Naive B cell (primary cell): ENCODE data around the gene USP8. TPM values are rescaled to one million over a fixed set of nuclear protein-coding genes. Genes with fewer than 3 reads are reported as not detected.
A peak's percentile ranks its signal among the peaks of the same experiment; 100 is the strongest.

ENCODE experiments used
- ATAC-seq, 2 donors: fragments of 150-1000 bp; cut with Tn5 transposase; 2 replicates each; pipeline ENCODE4 v1.10.0; 2021; ENCODE audit warnings: low read depth in 2 of 2, mild to moderate bottlenecking in 2 of 2, moderate library complexity in 2 of 2
- DNase-seq: peaks from one replicate; pipeline ENCODE4 v3.0.0; 2022
- H3K27ac Mint-ChIP-seq, 6 donors: one replicate each; pipeline ENCODE4 v1.8.0; 2020 to 2022; ENCODE audit warnings: mild to moderate bottlenecking in 6 of 6, mixed read lengths in 6 of 6, moderate library complexity in 5 of 6, inconsistent platforms in 2 of 6
- H3K27me3 Mint-ChIP-seq, 3 donors: one replicate each; pipeline ENCODE4 v1.8.0; 2021 to 2022; ENCODE audit warnings: mixed read lengths in 3 of 3, mild to moderate bottlenecking in 1 of 3
- H3K36me3 Mint-ChIP-seq, 2 donors: one replicate each; pipeline ENCODE4 v1.8.0; 2020 to 2022; ENCODE audit warnings: mixed read lengths in 2 of 2, inconsistent platforms in 1 of 2, mild to moderate bottlenecking in 1 of 2
- H3K4me1 Mint-ChIP-seq, 3 donors: one replicate each; pipeline ENCODE4 v1.8.0; 2020 to 2022; ENCODE audit warnings: mixed read lengths in 3 of 3, inconsistent platforms in 1 of 3, mild to moderate bottlenecking in 1 of 3, moderate library complexity in 1 of 3
- H3K4me3 Mint-ChIP-seq, 8 donors: one replicate each; pipeline ENCODE4 v1.8.0; 2020 to 2022; ENCODE audit warnings: mild to moderate bottlenecking in 8 of 8, mixed read lengths in 8 of 8, moderate library complexity in 8 of 8, inconsistent platforms in 2 of 8
- H3K9me3 Mint-ChIP-seq, 7 donors: one replicate each; pipeline ENCODE4 v1.8.0; 2020 to 2022; ENCODE audit warnings: mixed read lengths in 7 of 7, mild to moderate bottlenecking in 5 of 7, inconsistent platforms in 2 of 7, moderate library complexity in 1 of 7
- polyA plus RNA-seq, 6 donors: library from polyadenylated mRNA; unstranded; fragments of 300-500 nt; fragmentation: Illumina TruSeq; gene quantifications; one replicate each; pipeline ENCODE4 v1.2.3, GENCODE V29; 2021; ENCODE audit warnings: low read depth in 6 of 6

The USP8 gene
- polyA plus RNA-seq, 6 donors from 2014 or later, result 62.0 to 87.5 (median 70.8) TPM

GRCh38 chr15:50506121-50506520 lies 81.9 kb downstream of the USP8 start:
- Mint-ChIP-seq H3K27ac (peak overlapping the region in 2 of 6 donors; percentile 35 to 59), H3K4me1 (peaks cover 0 to 11% (median 0%) of the 10 kb centered on the region in 3 donors), H3K9me3 (no peaks in the 10 kb centered on the region), H3K27me3 (no peaks in the 10 kb centered on the region), H3K36me3 (no peaks in the 10 kb centered on the region), H3K4me3 (no peak overlapping the region)
- ATAC-seq (no peak), DNase-seq (no peak)

GRCh38 chr15:50513001-50513400 lies 88.8 kb downstream of the USP8 start:
- DNase-seq, result no peak
- Mint-ChIP-seq H3K27ac (no peak overlapping the region), H3K4me3 (no peak overlapping the region), H3K4me1 (no peaks in the 10 kb centered on the region), H3K9me3 (peaks cover 0 to 13% (median 5%) of the 10 kb centered on the region in 7 donors), H3K27me3 (no peaks in the 10 kb centered on the region), H3K36me3 (peaks cover 0 to 6% of the 10 kb centered on the region in 2 donors)
- no peak for ATAC-seq

- Mint-ChIP-seq H3K27ac (no peak overlapping the region), H3K36me3 (peaks cover 0 to 10% of the 10 kb centered on the region in 2 donors), H3K27me3 (no peaks in the 10 kb centered on the region), H3K4me3 (no peak overlapping the region), H3K9me3 (peaks cover under 1 to 16% (median 8%) of the 10 kb centered on the region in 7 donors), H3K4me1 (no peaks in the 10 kb centered on the region)
- ATAC-seq (no peak), DNase-seq (no peak)
Measured at GRCh38 chr15:50519740-50520425, 95.7 kb downstream of the USP8 start.

GRCh38 chr15:50523851-50524251 lies 99.6 kb downstream of the USP8 start:
- ATAC-seq, result no peak

GRCh38 chr15:50531163-50531562 lies 107.0 kb downstream of the USP8 start:
- Mint-ChIP-seq H3K27me3 (no peaks in the 10 kb centered on the region), H3K36me3 (peaks cover 7 to 14% of the 10 kb centered on the region in 2 donors), H3K4me1 (no peaks in the 10 kb centered on the region), H3K27ac (no peak overlapping the region), H3K9me3 (peaks cover 0 to 3% (median 0%) of the 10 kb centered on the region in 7 donors), H3K4me3 (no peak overlapping the region)
- DNase-seq (no peak), ATAC-seq (no peak)

More at GRCh38 chr15:50523851-50524251, 99.6 kb downstream of the USP8 start:
- Mint-ChIP-seq H3K4me3 (no peak overlapping the region), H3K4me1 (no peaks in the 10 kb centered on the region), H3K36me3 (peaks cover 0 to 4% of the 10 kb centered on the region in 2 donors), H3K27me3 (no peaks in the 10 kb centered on the region), H3K27ac (no peak overlapping the region), H3K9me3 (peaks cover 0 to 5% (median 3%) of the 10 kb centered on the region in 7 donors)
- no peak for DNase-seq

- no peak overlapping the region for H3K4me3 Mint-ChIP-seq
- no peaks in the 10 kb centered on the region for H3K4me1 Mint-ChIP-seq
- no peaks in the 10 kb centered on the region for H3K27me3 Mint-ChIP-seq
- H3K36me3 Mint-ChIP-seq, result peaks cover 7 to 15% of the 10 kb centered on the region in 2 donors
- peak overlapping the region in 1 of 6 donors; percentile 68 for H3K27ac Mint-ChIP-seq
- peaks cover 0 to 3% (median 0%) of the 10 kb centered on the region in 7 donors for H3K9me3 Mint-ChIP-seq
- no peak for ATAC-seq
- DNase-seq, result no peak
Measured at GRCh38 chr15:50531766-50532165, 107.6 kb downstream of the USP8 start.

- DNase-seq (no peak), ATAC-seq (no peak)
- Mint-ChIP-seq H3K9me3 (no peaks in the 10 kb centered on the region), H3K4me1 (no peaks in the 10 kb centered on the region), H3K4me3 (no peak overlapping the region), H3K27me3 (no peaks in the 10 kb centered on the region), H3K27ac (no peak overlapping the region), H3K36me3 (no peaks in the 10 kb centered on the region)
Measured at GRCh38 chr15:50542887-50543210, 118.6 kb downstream of the USP8 start.

GRCh38 chr15:50543556-50543955 lies 119.4 kb downstream of the USP8 start:
- Mint-ChIP-seq H3K27me3 (no peaks in the 10 kb centered on the region), H3K9me3 (no peaks in the 10 kb centered on the region), H3K36me3 (no peaks in the 10 kb centered on the region), H3K4me1 (no peaks in the 10 kb centered on the region), H3K4me3 (no peak overlapping the region), H3K27ac (no peak overlapping the region)
- ATAC-seq, result no peak
- no peak for DNase-seq

- Mint-ChIP-seq H3K4me3 (no peak overlapping the region), H3K27me3 (no peaks in the 10 kb centered on the region), H3K36me3 (no peaks in the 10 kb centered on the region), H3K27ac (peak overlapping the region in 1 of 6 donors; percentile 62), H3K4me1 (no peaks in the 10 kb centered on the region), H3K9me3 (no peaks in the 10 kb centered on the region)
- DNase-seq (no peak), ATAC-seq (no peak)
Measured at GRCh38 chr15:50544368-50544767, 120.2 kb downstream of the USP8 start.

- Mint-ChIP-seq H3K4me3 (no peak within 1 kb of the TSS), H3K27ac (peak within 1 kb of the TSS in 1 of 6 donors; percentile 72), H3K4me1 (no peaks in the 10 kb centered on the region), H3K27me3 (no peaks in the 10 kb centered on the region), H3K36me3 (no peaks in the 10 kb centered on the region), H3K9me3 (peaks cover 0 to 2% (median 0%) of the 10 kb centered on the region in 7 donors)
- ATAC-seq (no peak), DNase-seq (no peak)
Measured at GRCh38 chr15:50546566-50546965, 122.4 kb downstream of the USP8 start, which contains the start of gene USP50. Gene USP50, minus strand, starts transcription at chr15:50546666. Its CDS starts 141 bp downstream, at chr15:50546525.

- H3K4me3 Mint-ChIP-seq, result no peak overlapping the region
- H3K9me3 Mint-ChIP-seq, result peaks cover 0 to 2% (median 0%) of the 10 kb centered on the region in 7 donors
- H3K27ac Mint-ChIP-seq, result no peak overlapping the region
- H3K27me3 Mint-ChIP-seq, result no peaks in the 10 kb centered on the region
- no peaks in the 10 kb centered on the region for H3K36me3 Mint-ChIP-seq
- DNase-seq, result no peak
- H3K4me1 Mint-ChIP-seq, result peaks cover 0 to 4% (median 0%) of the 10 kb centered on the region in 3 donors
- ATAC-seq, result no peak
Measured at GRCh38 chr15:50549326-50549725, 125.1 kb downstream of the USP8 start.

GRCh38 chr15:50552238-50552637 lies 128.0 kb downstream of the USP8 start:
- ATAC-seq (no peak), DNase-seq (no peak)
- Mint-ChIP-seq H3K9me3 (peaks cover 0 to 2% (median 0%) of the 10 kb centered on the region in 7 donors), H3K4me1 (peaks cover 0 to 9% (median 0%) of the 10 kb centered on the region in 3 donors), H3K27me3 (no peaks in the 10 kb centered on the region), H3K36me3 (peaks cover 0 to 6% of the 10 kb centered on the region in 2 donors), H3K4me3 (no peak overlapping the region), H3K27ac (no peak overlapping the region)

GRCh38 chr15:50556642-50557371 lies 132.6 kb downstream of the USP8 start:
- no peaks in the 10 kb centered on the region for H3K27me3 Mint-ChIP-seq
- H3K4me1 Mint-ChIP-seq, result peaks cover 0 to 10% (median 0%) of the 10 kb centered on the region in 3 donors
- peaks cover 0 to 21% of the 10 kb centered on the region in 2 donors for H3K36me3 Mint-ChIP-seq
- DNase-seq (no peak), ATAC-seq (no peak)
- H3K27ac Mint-ChIP-seq, result peak overlapping the region in 2 of 6 donors; percentile 44 to 74
- H3K9me3 Mint-ChIP-seq, result no peaks in the 10 kb centered on the region
- H3K4me3 Mint-ChIP-seq, result no peak overlapping the region

- H3K27ac Mint-ChIP-seq, result peak overlapping the region in 1 of 6 donors; percentile 54
- no peaks in the 10 kb centered on the region for H3K9me3 Mint-ChIP-seq
- H3K4me3 Mint-ChIP-seq, result no peak overlapping the region
- peaks cover 9 to 21% of the 10 kb centered on the region in 2 donors for H3K36me3 Mint-ChIP-seq
- ATAC-seq (no peak), DNase-seq (no peak)
- no peaks in the 10 kb centered on the region for H3K27me3 Mint-ChIP-seq
- H3K4me1 Mint-ChIP-seq, result peaks cover 0 to 10% (median 0%) of the 10 kb centered on the region in 3 donors
Measured at GRCh38 chr15:50558012-50558411, 133.8 kb downstream of the USP8 start.
